Trophoblast cell (in vitro differentiated cells and primary cell): ENCODE results near the gene RNPS1.
A peak's percentile ranks its signal among the peaks of the same experiment; 100 is the strongest.

ENCODE experiments used
- DNase-seq, 2 donors: peaks; one replicate each; pipeline ENCODE4 v3.0.0-alpha.2; 2016
- H2AFZ ChIP-seq: 2 replicates; pipeline ENCODE4 v1.6.1; 2013; ENCODE audit warnings: low read length, moderate library complexity, mild to moderate bottlenecking; ENCODE audit not compliant: insufficient read depth, poor library complexity
- H2AK5ac ChIP-seq: 2 replicates; pipeline ENCODE4 v1.6.1; 2013; ENCODE audit warnings: mild to moderate bottlenecking, low read length
- H2BK120ac ChIP-seq: 2 replicates; pipeline ENCODE4 v1.6.1; 2013; ENCODE audit warnings: low read length, mild to moderate bottlenecking, moderate library complexity; ENCODE audit not compliant: insufficient read depth, poor library complexity
- H2BK12ac ChIP-seq: 2 replicates; pipeline ENCODE4 v1.6.1; 2013; ENCODE audit warnings: mild to moderate bottlenecking, low read length, moderate library complexity
- H2BK5ac ChIP-seq: 2 replicates; pipeline ENCODE4 v1.6.1; 2013; ENCODE audit warnings: low read length, low read depth, moderate library complexity, mild to moderate bottlenecking; ENCODE audit not compliant: poor library complexity
- H3K14ac ChIP-seq: 2 replicates; pipeline ENCODE4 v1.6.1; 2013; ENCODE audit warnings: mild to moderate bottlenecking, low read length
- H3K18ac ChIP-seq: 2 replicates; pipeline ENCODE4 v1.6.1; 2013; ENCODE audit warnings: mild to moderate bottlenecking, low read length
- H3K23ac ChIP-seq: 2 replicates; pipeline ENCODE4 v1.6.1; 2013; ENCODE audit warnings: low read length
- H3K27ac ChIP-seq: 2 replicates; pipeline ENCODE4 v1.5.1; 2013; ENCODE audit warnings: low read depth, mild to moderate bottlenecking, inconsistent platforms, low read length, moderate library complexity
- H3K27me3 ChIP-seq: 2 replicates; pipeline ENCODE4 v1.6.1; 2013; ENCODE audit warnings: inconsistent platforms, mild to moderate bottlenecking, low read length, moderate library complexity; ENCODE audit not compliant: insufficient read depth
- H3K36me3 ChIP-seq, 2 experiments: 1 replicate in 1 of 2; 2 replicates in 1 of 2; pipeline ENCODE4 v1.6.1; 2013; ENCODE audit warnings: low read length in 2 of 2, mild to moderate bottlenecking in 2 of 2, moderate library complexity in 1 of 2; ENCODE audit not compliant: insufficient read depth in 2 of 2, control insufficient read depth in 1 of 2
- H3K4ac ChIP-seq: 2 replicates; pipeline ENCODE4 v1.6.1; 2013; ENCODE audit warnings: low read depth, mild to moderate bottlenecking, low read length, moderate library complexity
- H3K4me1 ChIP-seq, 2 experiments: 1 replicate in 1 of 2; 2 replicates in 1 of 2; pipeline ENCODE4 v1.6.1; 2013; ENCODE audit warnings: low read length in 2 of 2, mild to moderate bottlenecking in 2 of 2, moderate library complexity in 1 of 2; ENCODE audit not compliant: insufficient read depth in 2 of 2, control insufficient read depth in 1 of 2
- H3K4me2 ChIP-seq: 2 replicates; pipeline ENCODE4 v1.6.1; 2013; ENCODE audit warnings: inconsistent platforms, mild to moderate bottlenecking, low read length, moderate library complexity
- H3K4me3 ChIP-seq: 2 replicates; pipeline ENCODE4 v1.5.1; 2013; ENCODE audit warnings: mild to moderate bottlenecking, low read depth, low read length, inconsistent platforms
- H3K79me1 ChIP-seq: one replicate; pipeline ENCODE4 v1.6.1; 2013; ENCODE audit warnings: low read length
- H3K79me2 ChIP-seq: 2 replicates; pipeline ENCODE4 v1.6.1; 2013; ENCODE audit warnings: low read length, mild to moderate bottlenecking; ENCODE audit not compliant: control insufficient read depth, insufficient read depth, poor library complexity
- H3K9ac ChIP-seq: 2 replicates; pipeline ENCODE4 v1.6.1; 2013; ENCODE audit warnings: mild to moderate bottlenecking, low read length
- H3K9me3 ChIP-seq: 2 replicates; pipeline ENCODE4 v1.6.1; 2013; ENCODE audit warnings: low read depth, mild to moderate bottlenecking, control low read depth, inconsistent platforms, low read length; ENCODE audit not compliant: insufficient read depth
- H4K12ac ChIP-seq: 2 replicates; pipeline ENCODE4 v1.6.1; 2013; ENCODE audit warnings: low read depth, mild to moderate bottlenecking, low read length, moderate library complexity
- H4K8ac ChIP-seq: 2 replicates; pipeline ENCODE4 v1.6.1; 2013; ENCODE audit warnings: low read depth, mild to moderate bottlenecking, low read length, moderate library complexity
- H4K91ac ChIP-seq: one replicate; pipeline ENCODE4 v1.6.1; 2013; ENCODE audit warnings: low read depth, mild to moderate bottlenecking, low read length, moderate library complexity
- WGBS: extraction: QIAGEN DNeasy Blood & Tissue Kit; methylation state at CpG from one replicate; pipeline ENCODE4 v1.1.7; 2013; ENCODE audit warnings: missing lambda C conversion rate; ENCODE audit not compliant: insufficient read length, insufficient coverage; ENCODE audit errors: extremely low coverage; 5-methylcytosine and 5-hydroxymethylcytosine counted together

RNPS1 gene

GRCh38 chr16:2229091-2229490 lies 38.8 kb downstream of the RNPS1 start:
- H2BK120ac ChIP-seq: no peak overlapping the region
- no peak overlapping the region for H4K8ac ChIP-seq
- H4K91ac ChIP-seq: no peak overlapping the region
- H2BK5ac ChIP-seq: no peak overlapping the region
- peaks cover 56 to 66% of the 10 kb centered on the region in 2 experiments for H3K36me3 ChIP-seq
- H3K79me1 ChIP-seq: no peaks in the 10 kb centered on the region
- peaks cover 10% of the 10 kb centered on the region for H3K79me2 ChIP-seq
- H3K14ac ChIP-seq: no peak overlapping the region
- no peak overlapping the region for H2AFZ ChIP-seq
- H3K4me3 ChIP-seq: no peak overlapping the region
- no peak overlapping the region for H2BK12ac ChIP-seq
- no peak overlapping the region for H3K9ac ChIP-seq
- no peak overlapping the region for H4K12ac ChIP-seq
- no peak overlapping the region for H3K27ac ChIP-seq
- no peak overlapping the region for H2AK5ac ChIP-seq
- H3K27me3 ChIP-seq: no peaks in the 10 kb centered on the region
- no peak overlapping the region for H3K23ac ChIP-seq
- H3K4me2 ChIP-seq: no peak overlapping the region
- no peak overlapping the region for H3K4ac ChIP-seq
- H3K18ac ChIP-seq: no peak overlapping the region
- no CpG with 5 or more reads among the region's 12 CpGs for WGBS
- DNase-seq: no peak
- H3K4me1 ChIP-seq: peaks cover 0 to 8% of the 10 kb centered on the region in 2 experiments
- peaks cover 4% of the 10 kb centered on the region for H3K9me3 ChIP-seq

GRCh38 chr16:2228161-2228824 lies 39.6 kb downstream of the RNPS1 start:
- Histone ChIP-seq H3K18ac (peak overlapping the region; percentile 21), H3K27ac (no peak overlapping the region), H2BK12ac (no peak overlapping the region), H3K79me1 (peaks cover 6% of the 10 kb centered on the region), H3K36me3 (peaks cover 48 to 58% of the 10 kb centered on the region in 2 experiments), H2AK5ac (no peak overlapping the region), H3K9me3 (peaks cover 2% of the 10 kb centered on the region), H3K27me3 (no peaks in the 10 kb centered on the region), H3K14ac (no peak overlapping the region), H3K9ac (no peak overlapping the region), H4K12ac (no peak overlapping the region), H3K23ac (no peak overlapping the region), H2AFZ (no peak overlapping the region), H2BK120ac (no peak overlapping the region), H4K8ac (no peak overlapping the region), H2BK5ac (no peak overlapping the region), H3K4me2 (no peak overlapping the region), H4K91ac (no peak overlapping the region), H3K4me1 (peaks cover 0 to 9% of the 10 kb centered on the region in 2 experiments), H3K4ac (no peak overlapping the region), H3K4me3 (no peak overlapping the region), H3K79me2 (peaks cover 16% of the 10 kb centered on the region)
- no peak for DNase-seq
- WGBS: no CpG with 5 or more reads among the region's 25 CpGs

- no peak overlapping the region for H3K23ac ChIP-seq
Observed at GRCh38 chr16:2226918-2227317, 41.0 kb downstream of the RNPS1 start.

GRCh38 chr16:2226245-2226793 lies 41.6 kb downstream of the RNPS1 start:
- Histone ChIP-seq H2BK5ac (no peak overlapping the region), H3K27me3 (no peaks in the 10 kb centered on the region), H3K4me1 (peaks cover 0 to 6% of the 10 kb centered on the region in 2 experiments), H4K91ac (no peak overlapping the region), H3K79me2 (peaks cover 16% of the 10 kb centered on the region), H2AK5ac (no peak overlapping the region), H3K23ac (no peak overlapping the region), H3K27ac (no peak overlapping the region), H2BK120ac (no peak overlapping the region), H3K79me1 (peaks cover 6% of the 10 kb centered on the region), H3K9me3 (peaks cover 2% of the 10 kb centered on the region), H3K4ac (peak overlapping the region; percentile 61), H2AFZ (no peak overlapping the region), H3K4me3 (no peak overlapping the region), H2BK12ac (no peak overlapping the region), H3K9ac (peak overlapping the region; percentile 43), H3K4me2 (no peak overlapping the region), H3K18ac (no peak overlapping the region), H3K14ac (no peak overlapping the region), H3K36me3 (peaks cover 29 to 39% of the 10 kb centered on the region in 2 experiments), H4K12ac (no peak overlapping the region), H4K8ac (no peak overlapping the region)
- DNase-seq: no peak
- no CpG with 5 or more reads among the region's 9 CpGs for WGBS

More at GRCh38 chr16:2226918-2227317, 41.0 kb downstream of the RNPS1 start:
- Histone ChIP-seq H2AFZ (no peak overlapping the region), H3K79me1 (peaks cover 6% of the 10 kb centered on the region), H3K36me3 (peaks cover 34 to 44% of the 10 kb centered on the region in 2 experiments), H3K9me3 (peaks cover 2% of the 10 kb centered on the region), H3K4me3 (no peak overlapping the region), H2BK5ac (no peak overlapping the region), H3K18ac (no peak overlapping the region), H3K27me3 (no peaks in the 10 kb centered on the region), H4K12ac (no peak overlapping the region), H4K91ac (no peak overlapping the region), H2BK12ac (no peak overlapping the region), H2BK120ac (no peak overlapping the region), H3K4me1 (peaks cover 0 to 9% of the 10 kb centered on the region in 2 experiments), H3K27ac (no peak overlapping the region), H3K4ac (peak overlapping the region; percentile 61), H2AK5ac (no peak overlapping the region), H3K4me2 (no peak overlapping the region), H4K8ac (no peak overlapping the region), H3K14ac (no peak overlapping the region), H3K79me2 (peaks cover 16% of the 10 kb centered on the region), H3K9ac (peak overlapping the region; percentile 45)
- no CpG with 5 or more reads among the region's 6 CpGs for WGBS
- DNase-seq: no peak
